HG02678 (cell line): ENCODE measurements around the gene CPED1.
"Not testable (repeated sequence)": the region's sequence is repeated elsewhere in the genome, so short reads cannot be mapped to it uniquely, and the experiment has no call there.

ENCODE experiments used
- ATAC-seq: cut with Tn5 transposase; IDR thresholded peaks from one replicate; pipeline ENCODE4 v1.9.1; 2021; ENCODE audit warnings: mild to moderate bottlenecking, moderate library complexity; ENCODE audit not compliant: unreplicated experiment

CPED1 gene

DNA sequence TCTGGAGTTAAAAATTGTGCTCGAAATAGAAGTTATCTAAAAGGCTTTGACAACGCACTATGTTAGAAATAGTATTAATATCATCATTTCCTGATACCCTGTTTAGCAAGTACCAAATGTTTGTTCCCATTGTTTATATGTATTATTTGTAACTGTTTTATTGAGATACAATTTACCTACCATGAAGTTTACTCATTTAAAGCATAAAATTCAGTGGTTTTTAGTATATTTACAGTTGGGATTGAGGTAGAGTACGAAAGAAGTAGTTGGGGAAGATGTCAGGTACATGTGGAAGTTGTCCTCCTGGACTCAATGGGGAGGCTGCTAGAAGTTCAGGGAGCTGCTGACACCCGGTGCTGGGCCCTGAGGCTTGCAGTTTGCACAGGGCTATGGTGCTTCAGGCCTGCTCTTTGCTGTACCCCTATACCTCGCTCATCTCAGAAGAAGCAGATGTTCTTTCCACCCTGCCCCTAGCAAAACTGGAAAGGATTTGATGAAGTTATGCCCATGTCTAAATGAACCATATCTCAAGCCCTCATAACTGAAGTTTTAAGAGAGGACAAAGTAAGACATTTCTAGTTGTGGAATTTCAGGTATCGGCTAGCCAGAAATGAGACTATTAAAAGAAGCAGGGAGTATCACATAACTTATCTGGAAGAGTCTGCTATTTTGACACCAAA lies 315.1 kb downstream of the CPED1 start:
- ATAC-seq: no peak

DNA sequence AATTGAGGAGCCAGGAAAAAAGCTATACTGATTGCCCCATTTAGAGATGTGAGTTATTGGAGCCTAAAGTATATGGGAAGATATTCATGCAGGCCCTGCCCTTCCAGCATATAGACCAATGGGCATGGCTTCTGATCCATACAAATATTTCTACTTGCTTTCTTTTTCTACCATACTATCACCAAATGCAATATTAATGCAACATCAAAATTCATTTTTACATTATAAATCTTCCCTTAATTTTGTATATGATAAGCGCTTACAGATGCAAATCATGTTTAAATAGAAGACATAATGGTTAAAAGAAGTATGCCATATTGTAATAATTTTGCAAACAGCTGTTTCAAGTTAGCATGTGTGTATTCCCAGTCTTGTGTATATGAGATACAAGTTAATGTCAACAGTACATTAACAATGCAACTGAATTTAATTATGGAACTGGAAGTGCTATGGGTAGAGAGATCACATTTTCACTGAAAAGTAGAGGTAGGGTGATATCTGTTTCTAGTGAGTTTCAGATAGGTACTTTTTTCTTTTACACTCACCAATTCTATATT lies 315.7 kb downstream of the CPED1 start:
- ATAC-seq: no peak

DNA sequence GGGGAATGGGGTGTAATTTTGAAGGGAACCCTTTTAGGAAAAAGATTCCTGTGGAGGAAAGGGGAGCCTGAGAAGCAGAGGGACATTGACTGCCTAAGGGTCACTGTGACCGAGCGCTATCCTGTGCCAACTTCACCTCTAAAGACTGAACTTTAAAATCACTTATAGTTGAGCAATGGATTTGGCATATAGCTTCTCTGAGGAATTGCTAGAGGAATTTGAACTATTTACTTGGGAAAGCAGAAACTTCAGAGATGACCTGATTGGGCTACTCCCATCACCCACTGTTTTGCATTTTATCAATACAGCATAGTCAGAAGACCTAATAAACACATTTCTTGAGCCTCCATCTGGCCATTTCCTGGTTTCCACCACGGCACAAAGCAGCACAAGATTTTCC lies 316.6 kb downstream of the CPED1 start:
- ATAC-seq: no peak

DNA sequence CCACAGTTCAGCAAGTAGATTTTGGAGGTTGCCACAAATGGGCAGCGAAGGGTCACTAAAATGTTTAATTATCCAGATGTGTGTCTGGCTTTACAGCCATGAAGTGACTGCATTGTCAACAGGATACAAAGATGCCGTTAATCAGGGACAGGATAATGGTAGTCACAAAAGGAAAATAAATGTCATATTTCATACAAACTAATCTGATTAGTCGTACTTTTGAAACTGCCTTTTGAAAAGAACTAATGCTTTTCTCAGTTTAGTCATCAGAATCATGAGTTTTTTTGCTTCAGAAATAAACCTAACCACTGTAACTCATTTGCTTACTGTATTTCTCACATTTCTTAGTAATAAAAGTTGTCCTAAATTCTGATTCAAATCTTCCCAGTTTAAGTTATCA lies 318.1 kb downstream of the CPED1 start:
- no peak for ATAC-seq

DNA sequence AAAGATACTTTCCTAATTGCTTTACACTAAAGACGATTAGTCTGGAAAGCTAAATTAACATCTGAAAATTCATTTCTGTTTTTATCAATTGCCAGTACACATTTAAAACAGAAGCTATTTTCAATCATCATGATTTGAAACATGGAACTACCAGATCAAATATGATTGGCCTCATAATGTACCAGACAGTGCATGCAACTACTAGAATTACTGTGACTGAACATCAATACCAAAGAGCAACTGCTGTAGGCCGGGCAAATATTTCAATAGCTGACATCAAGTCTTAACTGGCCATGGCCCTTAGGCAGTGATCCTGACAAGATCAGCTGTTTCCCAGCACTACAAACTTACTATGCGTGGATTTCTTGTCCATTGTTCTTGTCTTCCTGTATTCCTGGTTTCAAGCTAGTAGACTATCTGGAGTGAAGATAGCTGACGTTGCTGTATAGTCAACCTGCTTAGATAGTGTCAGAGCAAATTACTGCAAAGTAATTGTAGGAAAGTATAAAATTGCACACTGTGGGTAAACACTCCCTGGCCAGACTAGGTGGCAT lies 318.6 kb downstream of the CPED1 start:
- ATAC-seq: no peak

DNA sequence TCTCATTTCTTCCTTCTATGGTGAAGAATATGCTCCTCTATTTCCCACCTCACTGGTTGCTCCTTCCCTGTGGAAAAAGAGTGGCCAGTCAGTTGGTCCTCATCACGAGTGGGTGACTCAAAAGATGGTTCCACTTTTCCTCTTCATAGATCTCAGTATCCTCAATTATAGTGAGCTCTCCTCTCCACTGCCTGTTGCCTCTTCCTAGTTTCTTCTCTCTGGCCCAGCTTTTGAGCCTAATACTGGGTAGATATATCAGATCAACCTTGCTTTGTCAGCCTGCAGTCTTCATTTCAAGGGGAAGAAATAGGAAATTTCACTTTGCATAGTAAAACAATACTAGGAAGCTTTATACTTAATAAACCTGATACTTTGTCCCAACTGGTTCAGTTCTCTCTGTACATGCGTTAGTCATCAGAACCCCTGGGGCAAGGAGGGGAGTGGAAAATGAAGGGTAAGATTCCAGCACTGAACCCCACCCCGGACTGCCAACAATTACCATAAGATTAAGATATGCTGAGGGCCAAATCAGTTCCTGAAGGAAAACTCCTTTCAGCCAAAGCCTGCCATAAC lies 324.8 kb downstream of the CPED1 start:
- ATAC-seq: no peak

DNA sequence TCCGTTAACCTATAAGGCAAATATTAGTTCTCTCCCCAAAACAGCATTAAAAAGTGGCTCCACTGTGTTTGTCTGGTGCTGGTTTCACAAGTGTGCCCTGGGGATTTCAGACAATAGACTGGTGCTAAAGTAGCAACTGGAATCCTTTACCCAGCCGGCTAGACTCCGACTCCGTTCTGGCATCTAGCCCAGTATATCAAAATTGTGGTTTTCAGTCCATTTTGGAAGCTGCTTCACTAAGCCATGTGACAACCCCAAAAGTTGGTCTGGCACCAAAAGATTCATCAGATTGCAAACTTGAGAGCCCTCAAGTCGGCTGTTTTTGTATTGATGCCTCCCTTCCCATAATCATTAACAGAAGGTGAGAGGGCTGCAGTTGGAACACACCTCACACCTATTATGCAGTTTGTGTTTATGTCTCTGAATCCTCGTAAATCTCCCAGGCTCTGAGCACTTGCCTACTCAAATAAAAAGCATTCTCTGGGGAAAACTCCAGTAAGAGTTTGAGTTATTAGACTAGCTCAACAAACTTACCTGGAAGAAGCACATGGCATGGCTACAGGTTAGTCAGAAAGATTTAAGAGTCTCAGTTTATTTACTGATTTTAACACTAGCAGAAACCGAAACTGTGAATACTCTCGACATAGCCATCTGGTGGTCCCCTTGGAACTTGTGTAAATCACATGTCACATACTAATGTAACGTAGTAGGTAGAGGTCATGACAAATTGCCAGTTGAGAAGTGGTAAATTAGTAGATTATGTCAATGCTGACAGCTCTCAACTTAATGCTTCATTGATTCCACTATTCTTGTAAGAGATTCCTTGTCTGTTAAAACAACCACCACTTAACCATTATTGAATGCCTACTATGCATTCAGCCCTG lies 325.5 kb downstream of the CPED1 start:
- peak; percentile 90 for ATAC-seq

DNA sequence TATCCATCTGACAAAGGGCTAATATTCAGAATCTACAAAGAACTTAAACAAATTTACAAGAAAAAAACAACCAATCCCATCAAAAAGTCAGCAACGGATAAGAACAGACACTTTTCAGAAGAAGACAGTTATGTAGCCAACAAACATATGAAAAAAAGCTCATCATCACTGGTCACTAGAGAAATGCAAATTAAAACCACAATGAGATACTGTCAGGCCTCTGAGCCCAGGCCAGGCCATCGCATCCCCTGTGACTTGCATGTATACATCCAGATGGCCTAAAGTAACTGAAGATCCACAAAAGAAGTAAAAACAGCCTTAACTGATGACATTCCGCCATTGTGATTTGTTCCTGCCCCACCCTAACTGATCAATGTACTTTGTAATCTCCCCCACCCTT lies 326.7 kb downstream of the CPED1 start:
- not testable (repeated sequence) for ATAC-seq

DNA sequence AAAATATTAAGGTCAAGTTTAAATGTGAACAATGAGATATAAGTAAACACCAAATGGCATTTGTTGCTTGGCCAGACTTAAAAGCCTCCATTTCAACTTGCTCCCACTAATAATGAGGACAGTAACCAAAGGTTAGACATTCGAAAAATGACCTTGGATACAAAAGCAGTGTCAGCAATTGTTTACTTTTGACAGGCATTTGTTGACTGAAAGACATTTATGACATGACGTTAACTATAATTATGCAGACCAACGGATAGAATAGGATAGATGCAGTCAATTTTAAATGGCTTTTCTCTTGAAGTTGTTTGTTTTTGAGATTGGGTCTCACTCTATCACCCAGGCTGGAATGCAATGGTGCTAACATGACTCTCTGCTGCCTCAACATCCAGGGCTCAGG lies 333.9 kb downstream of the CPED1 start:
- ATAC-seq: no peak

DNA sequence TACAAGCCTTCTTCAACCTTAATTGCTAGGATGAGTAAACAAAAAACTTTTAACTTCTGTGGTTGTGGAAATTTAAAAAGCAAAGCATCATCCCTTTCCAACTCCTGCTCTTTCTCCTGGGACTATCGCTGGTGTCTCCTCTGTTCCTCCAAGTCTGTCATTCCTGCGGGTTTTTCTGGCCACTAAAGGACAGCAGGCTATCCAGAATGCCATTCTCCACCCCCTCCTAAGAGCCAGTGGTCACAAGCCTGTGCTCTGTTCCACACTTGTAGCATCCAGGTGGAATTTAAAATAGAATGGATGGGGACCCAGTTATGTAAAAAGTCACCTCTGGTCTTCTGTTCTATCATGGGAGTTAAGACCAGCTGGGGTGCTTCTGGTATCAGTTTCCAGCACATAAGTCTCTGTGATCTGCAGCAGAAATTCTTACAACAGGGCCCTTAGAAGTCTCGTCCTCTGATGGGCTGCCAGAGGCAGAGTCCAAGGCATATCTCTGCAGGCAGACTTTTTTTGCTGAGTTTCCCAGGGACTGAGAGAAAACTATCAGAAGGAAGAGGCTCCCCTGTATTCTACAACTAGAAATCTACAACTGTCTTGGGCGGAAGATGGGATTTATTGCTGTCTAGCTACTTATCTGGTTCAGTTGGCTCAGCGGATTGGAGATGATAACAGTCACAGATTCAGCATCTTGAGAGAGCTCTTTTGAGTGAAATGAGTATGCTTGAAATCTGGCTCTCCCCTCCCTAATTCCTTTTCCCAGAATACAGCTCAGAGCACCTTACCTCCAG lies 335.2 kb downstream of the CPED1 start:
- ATAC-seq: no peak

DNA sequence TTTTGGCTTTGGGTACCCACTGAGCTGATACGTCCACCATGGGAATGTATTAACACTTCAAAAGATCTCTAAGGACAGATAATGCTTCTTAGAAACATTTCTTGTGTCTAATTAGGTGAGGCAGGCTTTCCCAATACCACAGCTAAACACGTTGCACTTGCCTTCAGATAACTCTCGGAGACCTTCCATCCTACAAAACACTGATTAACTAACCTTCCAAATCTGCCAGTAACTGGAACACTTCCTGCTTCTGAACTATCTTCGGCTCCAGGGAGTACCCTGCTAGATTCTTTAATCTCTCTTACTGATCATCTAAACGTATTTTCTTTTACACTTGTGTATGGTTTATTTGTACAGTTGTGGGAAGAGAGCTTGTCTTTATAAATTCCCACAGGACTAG lies 339.2 kb downstream of the CPED1 start:
- no peak for ATAC-seq

DNA sequence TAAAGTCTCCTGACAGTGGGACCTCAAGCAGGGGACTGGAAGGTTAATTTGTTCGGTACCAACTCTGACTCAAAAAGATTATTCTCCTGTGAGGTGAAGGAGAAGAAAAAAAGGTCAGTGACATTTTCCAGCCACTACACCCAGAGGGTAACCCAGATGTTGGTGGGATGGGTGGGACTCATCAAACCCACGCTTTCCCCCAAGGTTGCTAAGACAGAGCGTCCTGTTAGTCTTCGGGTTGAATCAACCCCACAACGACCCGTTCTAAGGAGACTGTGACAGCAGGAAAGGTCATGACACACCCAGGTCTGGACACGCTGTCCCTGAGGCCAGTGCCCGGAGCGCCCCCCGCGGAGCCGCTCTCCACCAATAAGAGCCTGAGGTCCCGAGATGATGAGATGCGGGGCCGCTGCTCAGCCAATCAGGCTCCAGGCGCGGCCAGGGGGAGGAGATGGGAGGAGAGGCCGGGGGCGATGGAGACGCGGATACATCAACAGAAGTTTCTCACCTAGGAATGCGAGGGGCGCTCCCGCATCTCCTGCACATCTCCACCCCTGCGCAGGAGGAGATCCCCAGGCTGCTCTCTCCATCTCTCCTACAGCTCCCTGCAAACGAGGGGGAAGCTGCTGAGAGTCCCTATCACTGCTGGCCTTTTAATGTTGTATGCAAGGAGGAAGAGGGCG lies 340.1 kb downstream of the CPED1 start, which contains the start of gene WNT16:
Gene WNT16, plus strand, starts transcription at position 493 of the 683 bp plus-strand sequence. CDS start 293 bp downstream, outside the sequence.
- ATAC-seq: no peak

DNA sequence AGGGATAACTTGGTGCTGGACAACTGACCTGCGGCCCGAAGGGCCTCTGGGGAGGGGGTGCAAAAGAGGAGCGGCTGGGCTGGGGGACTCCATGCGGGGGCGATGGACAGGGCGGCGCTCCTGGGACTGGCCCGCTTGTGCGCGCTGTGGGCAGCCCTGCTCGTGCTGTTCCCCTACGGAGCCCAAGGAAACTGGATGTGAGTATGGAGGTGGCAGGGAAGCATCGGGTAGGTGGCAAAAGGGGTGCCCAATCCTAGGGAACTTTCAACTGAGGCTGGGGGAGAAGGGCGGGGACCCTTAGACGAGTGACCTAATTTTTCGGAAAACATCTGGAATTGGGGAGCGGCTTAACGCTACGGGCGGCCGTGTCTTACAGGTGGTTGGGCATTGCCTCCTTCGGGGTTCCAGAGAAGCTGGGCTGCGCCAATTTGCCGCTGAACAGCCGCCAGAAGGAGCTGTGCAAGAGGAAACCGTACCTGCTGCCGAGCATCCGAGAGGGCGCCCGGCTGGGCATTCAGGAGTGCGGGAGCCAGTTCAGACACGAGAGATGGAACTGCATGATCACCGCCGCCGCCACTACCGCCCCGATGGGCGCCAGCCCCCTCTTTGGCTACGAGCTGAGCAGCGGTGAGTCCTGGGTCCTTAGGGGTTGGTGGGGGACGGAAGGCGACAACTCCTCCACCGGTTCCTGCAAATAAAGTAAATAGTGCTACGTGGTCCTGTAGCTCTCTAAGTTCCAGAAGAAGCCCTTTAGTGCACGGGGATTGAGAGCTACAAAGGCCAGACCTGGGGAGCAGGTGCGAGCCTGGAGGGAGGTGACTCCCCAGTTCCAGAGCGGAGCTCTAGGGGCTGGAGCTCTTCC lies 340.9 kb downstream of the CPED1 start:
- peak; percentile 59 for ATAC-seq

DNA sequence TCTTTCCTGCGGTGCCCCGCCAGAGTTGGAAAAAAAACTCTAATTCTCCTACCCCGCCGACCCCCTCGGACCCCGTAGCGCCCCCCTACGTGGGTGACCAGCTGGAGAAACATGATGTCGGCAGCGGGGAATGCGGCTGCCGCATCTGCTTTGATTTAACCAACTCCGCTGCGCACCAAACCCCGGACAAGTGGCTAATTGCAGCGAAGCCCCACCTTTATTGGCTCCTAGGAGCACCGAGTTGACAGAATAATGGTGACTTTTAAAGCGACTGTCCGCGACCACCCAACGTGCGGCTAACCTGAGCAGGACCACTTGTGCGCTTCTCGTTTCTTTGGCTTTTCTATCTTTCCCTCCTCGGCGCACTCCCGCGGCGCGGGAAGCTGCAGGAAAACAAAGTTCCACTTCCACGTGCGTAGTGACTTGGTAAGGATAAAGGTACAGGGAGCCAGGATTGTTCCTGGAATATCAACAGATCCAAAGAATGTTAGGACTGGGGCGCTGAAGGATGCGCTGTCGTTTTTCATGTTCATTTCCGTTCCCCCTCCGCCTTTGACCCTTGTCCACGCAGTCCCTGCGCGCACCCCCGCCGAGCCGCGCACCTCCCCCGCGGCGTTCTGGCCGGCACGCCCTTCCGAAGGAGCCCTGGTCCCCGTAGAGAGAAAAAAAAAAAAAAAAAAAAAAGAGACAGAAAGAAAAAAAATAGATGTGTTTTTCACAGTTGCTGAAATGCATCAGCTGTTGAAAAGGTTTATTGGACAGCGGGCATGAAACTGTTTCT lies 341.7 kb downstream of the CPED1 start:
- peak; percentile 38 for ATAC-seq

DNA sequence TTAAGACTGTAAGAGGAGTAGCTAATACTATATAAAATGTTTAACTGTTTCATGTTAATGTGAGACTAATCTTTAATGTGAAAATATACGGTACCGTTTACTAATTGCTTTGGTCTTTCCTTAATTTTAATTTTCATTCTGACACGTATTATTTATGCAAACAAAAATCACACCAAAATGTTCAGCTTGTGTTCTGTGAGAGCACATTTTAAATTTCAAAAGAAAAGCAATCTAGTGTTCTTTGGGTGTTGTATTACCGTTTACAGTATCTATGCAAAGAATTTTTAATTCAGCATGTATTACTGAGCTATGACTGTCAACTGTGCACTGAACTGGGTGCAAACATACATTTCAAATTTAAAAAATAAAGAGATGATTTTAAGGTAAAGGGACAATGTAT lies 342.5 kb downstream of the CPED1 start:
- no peak for ATAC-seq

DNA sequence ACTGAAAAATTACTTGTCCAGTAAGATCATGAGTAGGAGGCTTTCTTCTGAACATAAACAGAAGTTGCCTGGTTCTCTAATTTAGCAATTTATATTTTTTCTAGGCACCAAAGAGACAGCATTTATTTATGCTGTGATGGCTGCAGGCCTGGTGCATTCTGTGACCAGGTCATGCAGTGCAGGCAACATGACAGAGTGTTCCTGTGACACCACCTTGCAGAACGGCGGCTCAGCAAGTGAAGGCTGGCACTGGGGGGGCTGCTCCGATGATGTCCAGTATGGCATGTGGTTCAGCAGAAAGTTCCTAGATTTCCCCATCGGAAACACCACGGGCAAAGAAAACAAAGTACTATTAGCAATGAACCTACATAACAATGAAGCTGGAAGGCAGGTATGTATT lies 343.1 kb downstream of the CPED1 start:
- no peak for ATAC-seq

DNA sequence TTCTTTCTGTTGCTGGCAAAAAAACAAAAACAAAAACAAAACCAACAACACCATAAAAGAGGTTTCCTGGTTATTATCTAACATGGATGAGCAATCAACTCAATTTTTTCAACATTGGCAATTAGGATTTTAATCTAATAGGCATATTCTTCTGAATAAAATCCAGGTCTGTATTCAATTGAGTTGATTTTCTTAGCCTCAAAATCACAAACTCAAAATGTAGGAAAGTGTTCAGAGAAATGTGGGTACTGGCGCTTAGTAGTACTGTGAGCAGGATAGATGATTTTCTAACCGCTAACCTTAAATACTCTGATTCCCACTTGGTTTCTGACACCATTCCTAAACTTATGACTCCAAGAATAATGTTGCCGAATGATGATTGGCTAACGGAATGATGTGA lies 345.9 kb downstream of the CPED1 start:
- ATAC-seq: no peak
